IPS DF 6.9 (cell line): ENCODE results near the gene KSR1.

Experiments
- DNase-seq: peaks from one replicate; pipeline ENCODE4 v3.0.0-alpha.2; 2013; ENCODE audit warnings: low read depth, low spot score
- H3K27ac ChIP-seq: one replicate; pipeline ENCODE4 v1.5.1; 2013; ENCODE audit warnings: low read length, control low read depth
- H3K27me3 ChIP-seq: 2 replicates; pipeline ENCODE4 v1.6.1; 2013; ENCODE audit warnings: mild to moderate bottlenecking, low read length; ENCODE audit not compliant: control insufficient read depth, insufficient read depth
- H3K36me3 ChIP-seq: 2 replicates; pipeline ENCODE4 v1.6.1; 2013; ENCODE audit warnings: low read length; ENCODE audit not compliant: control insufficient read depth, insufficient read depth
- H3K4me1 ChIP-seq: 2 replicates; pipeline ENCODE4 v1.6.1; 2013; ENCODE audit warnings: low read length; ENCODE audit not compliant: control insufficient read depth, insufficient read depth
- H3K4me3 ChIP-seq: 2 replicates; pipeline ENCODE4 v1.5.1; 2013; ENCODE audit warnings: mild to moderate bottlenecking, low read length
- H3K9me3 ChIP-seq: 2 replicates; pipeline ENCODE4 v1.6.1; 2013; ENCODE audit warnings: low read length, inconsistent platforms; ENCODE audit not compliant: control insufficient read depth, insufficient read depth
- WGBS: extraction: QIAGEN DNeasy Blood & Tissue Kit; methylation state at CpG from one replicate; pipeline ENCODE4 v1.1.7; 2013; ENCODE audit warnings: mixed read lengths, missing lambda C conversion rate; ENCODE audit not compliant: insufficient read length, insufficient coverage; 5-methylcytosine and 5-hydroxymethylcytosine counted together

Gene KSR1

DNA sequence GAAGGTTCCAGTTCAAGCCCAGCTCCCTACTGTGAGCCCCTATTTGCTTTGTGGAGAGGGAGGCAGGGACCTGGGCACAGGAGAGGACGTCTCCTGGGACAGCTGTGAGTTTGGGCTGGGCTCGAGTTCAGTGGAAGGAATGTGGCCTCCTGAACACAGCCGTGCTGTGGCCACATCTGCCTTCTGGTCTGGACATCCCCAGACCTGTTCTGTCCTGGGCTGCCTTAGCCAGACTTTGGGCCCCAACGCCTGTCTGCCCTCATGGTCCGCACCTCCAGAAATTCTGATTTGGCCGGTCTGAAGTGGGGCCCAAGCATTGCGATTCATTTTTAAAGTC, 114.3 kb downstream of the KSR1 start:
- Histone ChIP-seq H3K4me1 (no peaks in the 10 kb centered on the region), H3K27me3 (no peaks in the 10 kb centered on the region), H3K9me3 (no peaks in the 10 kb centered on the region), H3K4me3 (no peak overlapping the region), H3K27ac (no peak overlapping the region), H3K36me3 (no peaks in the 10 kb centered on the region)
- no peak for DNase-seq
- no CpG with 5 or more reads among the region's 7 CpGs for WGBS

DNA sequence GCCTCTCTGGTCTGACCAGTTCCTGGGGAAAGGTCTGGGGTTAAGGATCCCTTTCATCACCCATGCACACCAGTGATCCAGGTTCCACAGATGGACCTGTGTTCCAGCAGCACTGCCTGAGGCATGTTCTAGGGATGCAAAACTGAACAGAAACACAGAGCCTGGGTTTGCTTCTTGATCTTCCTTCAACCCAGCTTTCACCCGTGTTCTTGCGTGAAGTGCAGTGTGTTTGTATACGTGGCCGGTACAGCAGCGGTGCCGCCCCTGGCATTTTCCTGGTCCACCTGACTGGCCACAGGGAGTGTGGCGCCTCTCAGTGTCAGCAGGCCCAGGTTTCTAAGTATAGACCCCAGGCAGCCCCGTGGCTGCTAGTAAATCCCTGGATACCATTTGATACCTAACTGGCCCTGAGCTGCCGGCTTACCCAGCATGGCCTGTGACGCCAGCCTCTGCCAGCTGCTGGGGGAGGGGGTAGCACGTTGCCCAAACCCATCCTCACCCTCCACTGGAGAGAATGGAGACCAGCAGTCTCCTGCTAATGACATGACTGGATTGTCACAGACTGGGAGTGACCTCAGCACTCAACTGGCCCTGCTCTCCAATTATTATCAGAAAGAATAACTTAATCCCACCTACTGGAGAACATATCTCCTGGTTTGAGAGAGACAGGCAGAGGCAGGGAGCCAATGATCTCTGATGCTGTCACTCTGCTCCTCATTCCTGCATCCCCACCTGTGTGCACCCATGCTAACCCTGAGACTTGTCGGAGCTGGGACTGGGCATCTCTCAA, 115.5 kb downstream of the KSR1 start:
- no peaks in the 10 kb centered on the region for H3K4me1 ChIP-seq

DNA sequence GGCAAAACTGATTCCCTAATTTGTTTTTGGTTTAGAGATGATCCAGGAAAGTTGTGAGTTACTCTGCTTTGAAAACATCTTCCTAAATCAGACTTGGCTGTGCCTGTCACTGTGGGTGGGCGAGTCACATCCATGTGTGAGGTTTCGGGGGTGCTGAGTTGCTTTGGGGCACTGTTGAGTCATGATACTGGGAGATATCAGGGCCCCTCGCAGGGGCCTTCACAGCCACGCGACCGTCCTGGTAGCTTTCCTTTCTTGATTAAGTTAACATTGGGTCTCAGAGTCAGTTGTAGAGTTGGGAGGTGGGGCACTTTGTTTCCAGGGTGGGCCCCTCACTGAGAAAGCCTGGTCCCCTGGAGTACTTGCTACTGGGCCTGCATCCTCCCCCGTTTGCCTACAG, 116.4 kb downstream of the KSR1 start:
- Histone ChIP-seq H3K9me3 (no peaks in the 10 kb centered on the region), H3K27me3 (no peaks in the 10 kb centered on the region), H3K4me3 (no peak overlapping the region), H3K36me3 (no peaks in the 10 kb centered on the region), H3K27ac (no peak overlapping the region), H3K4me1 (no peaks in the 10 kb centered on the region; the same call in 1 of the 2 replicates)
- DNase-seq, result no peak
- WGBS, result no CpG with 5 or more reads among the region's 7 CpGs

More for the DNA sequence above, 115.5 kb downstream of the KSR1 start:
- no peak overlapping the region for H3K4me3 ChIP-seq
- no peaks in the 10 kb centered on the region for H3K9me3 ChIP-seq
- no peaks in the 10 kb centered on the region for H3K36me3 ChIP-seq
- H3K27me3 ChIP-seq, result no peaks in the 10 kb centered on the region
- no peak overlapping the region for H3K27ac ChIP-seq
- DNase-seq, result no peak
- no CpG with 5 or more reads among the region's 12 CpGs for WGBS

DNA sequence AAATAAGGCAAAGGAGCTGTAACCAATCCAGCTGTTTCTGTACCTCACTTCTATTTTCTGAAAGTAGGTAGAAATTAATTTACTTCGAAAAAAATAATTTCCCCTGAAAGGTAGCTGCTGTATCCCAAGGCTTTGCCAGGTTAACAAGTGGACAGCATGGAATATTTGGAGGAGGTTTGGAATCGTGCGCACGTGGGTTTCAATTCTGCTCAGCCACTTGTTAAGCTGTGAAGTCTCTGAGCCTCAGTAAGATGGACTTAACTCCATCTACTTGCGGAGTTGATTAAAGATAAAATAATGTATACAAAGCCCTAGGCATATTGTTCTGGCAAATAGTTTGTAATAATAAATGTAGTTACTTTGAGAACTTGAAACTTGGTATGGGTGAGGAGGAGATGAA, 117.3 kb downstream of the KSR1 start:
- no peaks in the 10 kb centered on the region for H3K9me3 ChIP-seq
- H3K4me3 ChIP-seq, result no peak overlapping the region
- H3K36me3 ChIP-seq, result no peaks in the 10 kb centered on the region
- no CpG with 5 or more reads among the region's 5 CpGs for WGBS
- H3K27me3 ChIP-seq, result no peaks in the 10 kb centered on the region
- no peak overlapping the region for H3K27ac ChIP-seq
- H3K4me1 ChIP-seq, result no peaks in the 10 kb centered on the region; the same call in 1 of the 2 replicates
- DNase-seq, result no peak

DNA sequence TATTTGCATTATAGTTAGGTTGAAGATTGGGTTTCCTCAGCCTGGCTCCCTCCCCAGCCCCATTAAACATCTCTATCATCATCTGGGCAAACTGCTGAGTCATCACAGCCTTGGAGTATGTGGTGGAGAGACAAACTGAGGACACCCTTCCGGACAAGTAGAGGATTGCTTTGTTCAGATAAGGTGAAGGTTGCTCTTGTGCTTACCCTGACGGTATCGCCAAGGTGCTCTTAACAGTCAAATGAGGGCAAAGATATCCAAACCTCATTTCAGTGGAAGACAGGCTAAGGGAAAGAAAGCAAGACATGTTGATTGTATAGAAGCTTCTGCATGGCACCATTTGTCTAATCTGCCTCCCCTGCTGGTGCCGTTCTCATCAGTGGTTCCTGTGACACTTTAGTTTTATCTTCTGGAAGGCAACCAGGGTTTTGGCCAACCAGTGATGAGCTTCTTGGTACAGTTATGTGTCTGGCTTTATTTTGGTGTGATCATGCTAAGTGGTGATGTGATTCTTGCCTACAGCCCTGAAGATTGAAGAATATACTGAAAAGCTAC, 117.8 kb downstream of the KSR1 start:
- DNase-seq, result no peak
- Histone ChIP-seq H3K36me3 (no peaks in the 10 kb centered on the region), H3K27ac (no peak overlapping the region), H3K4me1 (no peaks in the 10 kb centered on the region; the same call in 1 of the 2 replicates), H3K27me3 (no peaks in the 10 kb centered on the region), H3K4me3 (no peak overlapping the region), H3K9me3 (no peaks in the 10 kb centered on the region)
- no CpG with 5 or more reads among the region's 4 CpGs for WGBS

DNA sequence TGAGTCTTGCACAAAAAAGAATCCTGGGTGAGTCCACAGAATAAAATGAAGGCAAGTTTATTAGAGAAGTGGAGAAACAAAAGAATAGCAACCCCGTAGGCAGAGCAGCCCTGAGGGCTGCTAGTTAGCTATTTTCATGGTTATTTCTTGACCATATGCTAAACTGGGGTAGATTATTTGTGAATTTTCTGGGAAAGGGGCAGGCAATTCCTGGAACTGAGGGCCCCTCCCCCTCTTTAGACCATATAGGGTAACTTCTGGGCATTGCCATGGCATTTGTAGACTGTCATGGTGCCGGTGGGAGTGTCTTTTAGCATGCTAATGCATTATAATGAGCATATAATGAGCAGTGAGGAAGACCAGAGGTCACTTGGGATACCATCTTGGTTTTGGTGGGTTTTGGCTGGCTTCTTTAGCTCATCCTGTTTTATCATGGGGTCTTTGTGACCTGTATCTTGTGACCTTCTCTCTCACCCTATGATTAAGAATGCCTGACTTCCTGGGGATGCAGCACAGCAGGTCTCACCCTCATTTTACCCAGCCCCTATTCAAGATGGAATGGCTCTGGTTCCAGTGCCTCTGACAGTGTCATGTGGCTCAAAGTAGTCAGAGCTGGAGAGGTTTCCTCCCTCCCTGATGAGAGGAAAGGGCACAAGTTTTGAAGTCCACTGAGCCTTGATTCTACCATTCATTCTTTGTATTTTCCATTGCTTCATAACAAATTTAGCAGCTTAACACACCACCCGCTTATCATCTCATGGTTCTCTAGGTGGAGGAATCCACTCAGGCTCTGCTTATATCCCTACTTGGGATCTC, 119.1 kb downstream of the KSR1 start:
- no peaks in the 10 kb centered on the region for H3K36me3 ChIP-seq
- no CpG with 5 or more reads among the region's 3 CpGs for WGBS
- H3K9me3 ChIP-seq, result no peaks in the 10 kb centered on the region
- no peak overlapping the region for H3K27ac ChIP-seq
- H3K27me3 ChIP-seq, result no peaks in the 10 kb centered on the region
- H3K4me3 ChIP-seq, result no peak overlapping the region
- no peak for DNase-seq
- no peaks in the 10 kb centered on the region; the same call in 1 of the 2 replicates for H3K4me1 ChIP-seq

DNA sequence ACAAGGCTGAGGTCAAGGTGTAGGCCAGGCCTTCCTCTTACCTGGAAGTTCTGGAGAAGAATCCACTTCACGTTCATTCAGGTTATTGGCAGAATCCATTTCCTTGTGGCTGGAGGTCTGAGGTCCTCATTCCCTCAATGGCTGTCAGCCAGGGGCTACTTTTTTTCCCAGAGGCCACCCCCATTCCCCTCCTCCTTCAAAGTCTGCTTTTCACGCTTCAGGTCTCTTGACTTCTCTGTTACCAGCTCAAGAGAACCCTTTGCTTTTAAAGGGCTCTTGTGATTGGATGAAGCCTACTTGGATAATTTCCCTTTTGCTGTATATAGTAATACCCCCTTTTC, 119.6 kb downstream of the KSR1 start:
- Histone ChIP-seq H3K9me3 (no peaks in the 10 kb centered on the region), H3K27ac (no peak overlapping the region), H3K27me3 (no peaks in the 10 kb centered on the region), H3K4me1 (no peaks in the 10 kb centered on the region; the same call in 1 of the 2 replicates), H3K4me3 (no peak overlapping the region), H3K36me3 (no peaks in the 10 kb centered on the region)
- no peak for DNase-seq
- WGBS, result no CpG with 5 or more reads among the region's 2 CpGs

DNA sequence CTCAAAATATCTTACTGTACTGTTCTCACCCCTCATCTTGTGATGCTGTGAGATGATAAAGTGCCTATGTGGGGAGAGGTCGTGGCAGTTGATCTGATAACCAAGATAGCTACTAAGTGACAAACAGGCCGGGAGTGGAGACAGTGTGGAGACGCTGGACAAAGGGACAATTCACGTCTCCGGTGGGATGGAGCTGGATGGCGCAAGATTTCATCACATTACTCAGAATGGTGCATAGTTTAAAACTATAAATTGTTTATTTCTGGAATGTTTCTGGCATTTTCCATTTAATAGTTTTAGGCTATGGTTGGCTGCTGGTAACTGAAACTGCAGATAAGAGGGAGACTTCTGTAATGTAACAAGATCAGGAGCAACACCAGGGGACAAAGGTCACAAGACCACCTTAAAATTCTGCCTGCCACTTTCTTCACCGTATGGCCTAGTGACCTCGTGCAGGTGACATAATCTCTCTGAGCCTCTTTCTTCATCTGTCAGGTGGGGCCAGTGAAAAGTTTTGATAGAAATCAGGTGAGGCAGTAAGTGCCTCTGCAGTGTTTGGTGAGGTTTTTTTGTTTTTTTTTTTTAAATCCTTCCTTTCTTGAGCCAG, 120.3 kb downstream of the KSR1 start:
- WGBS, result no CpG with 5 or more reads among the region's 8 CpGs
- H3K4me1 ChIP-seq, result no peaks in the 10 kb centered on the region; the same call in 1 of the 2 replicates
- no peaks in the 10 kb centered on the region for H3K27me3 ChIP-seq
- DNase-seq, result no peak
- H3K36me3 ChIP-seq, result no peaks in the 10 kb centered on the region
- no peak overlapping the region for H3K4me3 ChIP-seq
- no peak overlapping the region for H3K27ac ChIP-seq
- H3K9me3 ChIP-seq, result no peaks in the 10 kb centered on the region

DNA sequence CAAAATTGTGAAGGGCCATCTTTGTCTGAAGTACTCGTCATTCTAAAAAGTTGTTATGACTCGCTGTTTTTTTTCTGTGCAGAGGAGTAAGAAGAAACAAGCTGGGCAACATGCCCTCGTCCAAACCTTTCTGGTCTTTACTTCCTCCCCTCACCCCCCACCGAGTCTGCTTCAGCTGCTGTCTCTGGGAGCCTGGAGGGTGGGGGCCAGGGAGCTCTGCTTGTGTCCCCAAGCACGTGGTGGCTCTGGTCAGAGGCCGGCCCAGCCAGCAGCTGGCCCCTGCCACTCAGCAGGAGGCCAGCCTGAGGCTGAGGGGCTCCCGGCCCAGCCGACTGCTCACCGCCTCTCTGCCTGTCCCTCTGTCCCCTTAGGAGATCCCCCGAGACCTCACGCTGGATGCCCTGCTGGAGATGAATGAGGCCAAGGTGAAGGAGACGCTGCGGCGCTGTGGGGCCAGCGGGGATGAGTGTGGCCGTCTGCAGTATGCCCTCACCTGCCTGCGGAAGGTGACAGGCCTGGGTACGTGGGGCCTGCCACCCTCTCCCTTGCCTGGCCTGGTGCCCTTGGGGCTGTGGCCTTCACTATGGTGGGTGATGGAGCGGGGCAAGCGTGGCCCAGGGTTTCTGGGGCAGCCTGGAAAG, 121.0 kb downstream of the KSR1 start:
- Histone ChIP-seq H3K36me3 (no peaks in the 10 kb centered on the region), H3K9me3 (no peaks in the 10 kb centered on the region), H3K27ac (no peak overlapping the region), H3K27me3 (no peaks in the 10 kb centered on the region), H3K4me3 (no peak overlapping the region), H3K4me1 (no peaks in the 10 kb centered on the region; the same call in 1 of the 2 replicates)
- no CpG with 5 or more reads among the region's 20 CpGs for WGBS
- DNase-seq, result no peak
